Measurements from ENCODE around the gene HASPIN.

Gene HASPIN

DNA sequence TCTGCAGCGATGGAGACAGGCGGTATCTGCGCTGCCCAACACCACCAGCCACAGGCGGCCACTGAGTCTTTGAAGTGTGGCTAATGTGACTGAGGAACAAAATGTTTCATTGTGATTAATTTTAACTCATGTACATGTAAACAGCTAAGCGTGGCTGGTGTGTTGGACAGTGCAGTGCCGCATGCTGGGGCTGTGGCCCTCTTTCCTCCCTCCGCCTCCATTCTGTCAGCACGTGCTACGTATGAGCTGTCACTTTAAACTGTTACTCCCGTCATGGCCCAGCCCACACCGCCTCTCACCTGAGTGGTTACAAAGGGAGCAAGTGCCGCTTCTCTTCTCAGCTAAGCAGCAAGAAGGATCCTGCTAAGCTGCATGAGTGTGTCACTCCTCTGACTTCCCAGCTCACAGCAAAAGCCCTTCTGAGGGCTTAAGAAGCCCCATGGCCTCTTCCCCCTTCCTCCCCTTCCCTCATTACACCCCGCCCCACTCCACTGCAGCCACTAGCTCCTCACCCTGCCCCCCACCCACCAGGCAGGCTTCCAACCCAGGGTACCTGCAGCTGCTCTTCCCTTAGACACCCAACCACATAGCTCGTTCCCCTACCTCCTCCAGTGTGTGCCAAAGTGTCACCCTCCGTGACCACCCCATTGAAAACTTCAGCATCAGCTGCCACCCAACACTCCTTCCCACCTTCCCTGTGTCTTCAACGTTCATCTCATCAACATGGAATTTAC lies 15.0 kb downstream of the HASPIN start:
- peak; percentile 59 for DNase-seq (ENCODE audit: low spot score)

DNA sequence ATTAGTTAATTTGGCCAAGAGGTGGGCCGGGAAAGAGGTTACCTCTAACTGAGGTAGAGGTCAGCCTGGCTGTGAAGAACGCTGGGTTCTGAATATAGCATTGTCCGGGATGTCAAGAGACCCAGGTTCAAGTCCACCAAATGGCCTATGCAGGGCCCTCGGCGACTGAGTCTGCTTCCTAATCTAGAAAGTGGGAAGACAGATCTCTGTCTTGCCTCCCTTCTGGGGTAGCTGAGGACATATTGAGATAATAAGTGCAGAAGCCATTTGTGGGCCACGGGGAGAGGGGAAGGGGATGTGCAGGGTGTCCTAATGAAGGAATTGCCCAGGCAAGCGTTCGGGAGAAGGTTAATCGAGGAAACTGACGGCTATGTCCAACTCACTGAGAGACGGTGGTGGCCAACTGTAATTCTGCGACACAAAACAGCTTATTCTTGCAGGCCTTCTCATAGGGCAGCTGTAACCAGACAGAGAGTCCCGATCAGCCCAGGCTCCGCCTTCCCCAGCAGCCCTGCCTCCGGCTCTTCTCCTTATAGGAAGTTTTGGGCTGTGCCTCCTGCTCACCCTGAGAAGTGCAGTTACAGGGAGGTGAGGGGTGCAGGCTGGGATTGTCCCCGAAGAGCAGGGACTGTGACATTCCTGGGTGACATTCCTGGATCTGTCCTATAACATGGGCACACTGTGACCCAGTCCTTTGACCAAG lies 15.9 kb downstream of the HASPIN start:
- DNase-seq (ENCODE audit: low spot score): peak; percentile 17

DNA sequence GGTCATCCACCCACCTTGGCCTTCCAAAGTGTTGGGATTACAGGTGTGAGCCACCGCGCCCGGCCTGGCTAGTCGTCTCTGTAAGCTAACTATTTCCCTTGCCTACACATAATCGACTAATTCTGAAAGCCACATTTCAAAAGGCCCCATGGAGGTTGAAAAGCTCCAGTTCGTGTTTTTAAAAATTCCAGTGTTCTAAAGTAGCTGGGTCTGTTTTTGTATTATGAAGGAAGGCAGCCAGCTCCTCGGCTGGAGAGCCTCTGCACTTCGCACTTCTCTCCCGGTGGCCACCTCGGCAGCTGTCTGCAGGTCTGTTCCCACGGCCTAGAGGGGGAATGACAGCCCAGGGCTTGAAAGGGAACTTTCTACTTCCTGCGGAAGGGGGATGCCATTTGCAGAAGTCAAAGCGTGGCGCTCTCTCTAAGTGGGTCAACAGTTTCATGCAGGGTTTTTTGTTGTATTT lies 16.9 kb downstream of the HASPIN start:
- no peak for DNase-seq (ENCODE audit: low spot score)

DNA sequence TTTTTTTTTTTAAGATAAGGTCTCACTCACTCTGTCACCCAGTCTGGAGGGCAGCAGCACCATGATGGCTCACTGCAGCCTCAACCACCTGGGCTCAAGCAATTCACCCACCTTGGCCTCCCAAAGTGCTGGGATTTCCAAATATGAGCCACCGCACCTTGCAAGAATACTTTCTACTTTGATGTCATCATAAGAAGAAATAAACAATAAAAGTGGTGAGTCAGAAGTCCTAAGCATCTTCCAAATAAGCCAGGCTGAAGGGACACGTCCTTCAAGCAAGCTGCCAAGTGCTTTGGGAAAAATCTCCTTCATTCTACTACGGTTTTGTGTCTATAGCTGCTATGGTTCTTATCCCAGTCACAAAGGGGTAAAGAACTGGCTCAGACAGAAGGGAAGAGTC lies 20.3 kb downstream of the HASPIN start:
- no peak for DNase-seq (ENCODE audit: low spot score)

DNA sequence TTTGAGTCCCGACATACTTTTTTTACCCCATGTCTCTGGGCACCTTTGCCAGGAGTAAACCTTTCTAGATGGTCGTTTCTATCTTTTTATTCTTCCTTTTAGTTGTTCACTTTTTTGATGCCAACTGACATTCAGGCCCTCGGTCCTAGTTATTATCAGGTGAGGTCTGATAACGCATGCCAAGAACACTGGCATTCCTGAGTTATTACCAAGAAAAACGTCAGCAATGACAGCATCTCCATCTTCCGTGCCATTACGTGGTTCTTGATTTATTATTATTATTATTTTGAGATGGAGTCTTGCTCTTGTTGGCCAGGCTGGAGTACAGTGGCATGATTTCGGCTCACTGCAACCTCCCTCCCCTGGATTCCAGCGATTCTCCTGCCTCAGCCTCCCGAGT lies 21.4 kb downstream of the HASPIN start:
- DNase-seq (ENCODE audit: low spot score): no peak

DNA sequence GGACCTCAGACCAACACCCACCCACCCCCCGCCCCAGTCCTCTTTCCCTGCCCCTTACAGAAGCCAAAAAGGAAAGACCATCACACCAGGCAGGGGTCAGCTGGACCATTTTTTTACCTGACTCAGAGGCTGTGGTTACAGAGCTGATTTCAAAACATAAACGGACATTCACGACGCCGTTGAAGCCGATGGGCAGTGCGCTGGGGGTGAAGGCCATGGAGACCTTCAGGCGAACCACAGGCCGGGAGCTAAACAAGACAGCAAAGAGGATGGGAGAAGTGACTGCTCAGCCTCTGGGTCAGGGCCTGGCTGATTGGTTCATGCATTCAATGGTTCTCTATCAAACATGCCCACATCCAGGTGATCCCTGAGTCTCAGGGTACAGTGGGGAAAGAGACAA lies 24.1 kb downstream of the HASPIN start:
- DNase-seq (ENCODE audit: low spot score): no peak

DNA sequence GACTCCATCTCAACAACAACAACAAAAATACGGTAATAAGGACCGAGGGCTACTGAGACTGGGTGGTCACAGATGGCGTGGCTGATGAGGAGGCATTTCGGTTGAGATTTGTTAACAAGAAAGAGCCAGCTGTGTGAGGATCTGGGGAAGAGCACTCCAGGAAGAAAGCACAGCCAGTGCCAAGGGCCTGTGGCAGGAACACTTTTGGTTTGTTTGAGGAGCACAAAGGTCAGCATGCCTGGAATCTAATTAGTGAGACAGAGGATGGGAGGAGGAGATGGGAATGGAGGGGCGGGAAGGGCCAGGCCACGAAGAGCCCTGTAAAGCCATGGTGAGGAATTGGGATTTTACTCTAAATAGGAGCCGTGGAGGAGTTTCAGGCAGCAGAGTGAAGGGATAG lies 24.9 kb downstream of the HASPIN start:
- no peak for DNase-seq (ENCODE audit: low spot score)

DNA sequence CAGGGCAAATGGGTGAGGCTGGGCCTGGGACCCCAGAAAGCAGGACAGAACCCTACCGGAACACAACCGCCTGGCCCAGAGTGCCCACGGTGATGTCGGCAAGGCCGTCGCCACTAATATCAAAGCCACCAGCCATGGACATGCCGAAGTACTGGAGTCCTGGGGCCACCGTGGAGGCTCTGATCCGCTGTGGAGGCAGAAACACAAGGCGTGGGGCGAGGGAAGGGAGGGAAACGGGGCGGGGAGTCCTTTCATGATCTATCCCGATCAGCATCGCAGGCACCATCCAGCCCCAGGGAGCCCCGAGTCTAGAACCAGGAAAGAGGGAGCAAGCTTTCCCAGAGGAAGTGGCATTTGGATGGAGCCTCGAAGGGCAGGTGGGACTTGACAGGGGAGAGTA lies 26.6 kb downstream of the HASPIN start:
- no peak for DNase-seq (ENCODE audit: low spot score)

DNA sequence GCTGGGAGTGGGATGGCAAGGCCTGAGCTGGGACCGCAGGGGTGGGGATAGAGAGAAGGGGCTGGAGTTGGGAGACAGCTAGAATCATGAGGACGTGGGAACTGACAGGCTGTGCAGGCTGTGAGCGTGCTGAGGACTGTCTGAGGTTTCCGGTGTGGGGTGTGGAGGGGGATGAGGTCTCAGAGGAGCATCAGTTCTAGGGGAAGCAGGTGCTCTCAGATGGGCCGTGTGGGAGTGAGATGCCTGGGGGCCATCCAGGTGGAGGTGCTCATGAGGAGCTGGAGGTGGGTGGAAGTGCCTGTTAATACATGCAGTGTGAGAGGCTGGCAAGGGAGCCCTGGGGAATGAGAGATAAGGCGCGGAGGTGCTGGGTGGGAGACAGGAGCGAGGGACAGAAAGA lies 27.2 kb downstream of the HASPIN start:
- no peak for DNase-seq (ENCODE audit: low spot score)

DNA sequence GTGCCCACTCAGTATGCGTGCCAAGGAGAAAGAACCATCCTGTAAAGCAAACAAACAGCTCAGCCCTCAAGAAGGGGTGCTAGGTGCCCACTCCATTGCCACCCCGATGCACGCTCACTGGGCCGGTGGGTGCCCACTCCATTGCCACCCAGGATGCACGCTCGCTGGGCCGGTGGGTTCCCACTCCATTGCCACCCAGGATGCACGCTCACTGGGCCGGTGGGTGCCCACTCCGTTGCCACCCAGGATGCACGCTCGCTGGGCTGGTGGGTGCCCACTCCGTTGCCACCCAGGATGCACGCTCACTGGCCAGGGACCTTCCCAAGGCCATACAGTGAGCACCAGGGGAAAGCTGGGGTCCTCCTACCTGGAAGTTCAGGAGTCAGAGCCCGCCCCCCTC lies 28.1 kb downstream of the HASPIN start:
- no peak for DNase-seq (ENCODE audit: low spot score)

DNA sequence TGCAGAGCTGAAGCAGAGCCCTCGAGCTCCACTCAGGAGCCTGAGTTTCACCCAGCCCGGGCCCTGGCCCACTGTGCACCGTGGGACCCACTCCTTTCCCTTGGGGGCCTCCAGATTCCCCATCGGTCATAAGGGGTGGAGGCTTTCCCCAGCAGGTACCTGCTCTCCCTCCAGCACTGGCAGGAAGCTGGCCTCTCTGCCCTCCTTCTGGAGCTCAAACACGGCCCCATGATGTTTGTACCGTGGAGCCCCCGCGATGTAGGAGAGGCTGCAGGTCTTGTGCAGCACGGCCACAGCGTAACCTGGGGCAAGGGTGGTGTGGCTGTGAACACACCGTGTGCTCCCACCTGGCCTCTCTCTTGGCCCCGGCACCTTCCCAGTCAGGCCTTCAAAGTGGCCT lies 29.9 kb downstream of the HASPIN start:
- no peak for DNase-seq (ENCODE audit: low spot score)

DNA sequence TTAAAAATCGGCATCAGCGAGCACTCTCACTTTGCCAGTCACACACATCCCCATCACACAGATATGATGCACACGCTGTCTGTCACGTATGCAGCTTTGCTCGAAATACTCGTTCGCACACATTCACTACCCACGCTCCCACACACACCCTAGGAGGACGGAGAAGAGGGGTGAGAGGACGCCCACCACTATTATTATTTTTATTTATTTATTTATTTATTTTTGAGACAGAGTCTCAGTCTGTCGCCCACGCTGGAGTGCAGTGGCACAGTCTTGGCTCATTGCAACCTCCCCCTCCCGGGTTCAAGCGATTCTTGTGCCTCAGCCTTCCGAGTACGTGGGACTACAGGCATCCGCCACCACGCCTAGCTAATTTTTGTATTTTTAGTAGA lies 30.4 kb downstream of the HASPIN start:
- no peak for DNase-seq (ENCODE audit: low spot score)

DNA sequence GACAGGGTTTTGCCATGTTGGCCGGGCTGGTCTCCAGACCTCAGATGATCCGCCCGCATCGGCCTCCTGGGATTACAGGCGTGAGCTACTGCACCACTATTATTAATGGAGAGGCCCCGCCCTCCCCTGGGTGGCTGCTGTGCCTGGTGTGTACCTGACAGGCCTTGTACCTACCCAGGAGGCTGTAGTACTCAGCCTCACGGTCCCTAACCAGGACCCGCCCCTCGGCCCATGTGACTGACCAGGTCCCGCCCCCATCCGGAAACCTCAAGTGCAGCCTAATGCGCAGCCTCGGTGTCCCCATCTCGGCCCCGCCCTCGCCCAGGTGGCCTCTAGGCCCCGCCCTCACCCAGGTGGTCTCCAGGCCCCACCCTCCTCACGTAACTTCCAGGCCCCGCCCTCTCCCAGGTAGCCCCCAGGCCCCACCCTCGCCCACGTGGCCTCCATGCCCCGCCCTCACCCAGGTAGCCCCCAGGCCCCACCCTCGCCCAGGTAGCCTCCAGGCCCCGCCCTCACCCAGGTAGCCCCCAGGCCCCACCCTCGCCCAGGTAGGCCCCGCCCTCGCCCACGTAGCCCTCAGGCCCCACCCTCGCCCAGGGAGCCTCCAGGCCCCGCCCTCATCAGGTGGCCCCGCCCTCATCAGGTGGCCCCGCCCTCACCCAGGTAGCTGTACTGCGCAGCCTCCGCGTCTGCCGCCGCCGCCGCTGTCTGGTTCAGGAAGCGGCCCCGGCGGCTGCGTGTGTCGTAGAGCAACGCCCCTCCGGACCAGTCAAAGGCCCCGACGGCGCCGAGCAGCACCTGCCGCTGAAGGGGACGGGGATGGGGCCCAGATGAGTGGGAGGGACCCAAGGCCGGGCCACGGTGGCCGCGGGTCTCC lies 31.0 kb downstream of the HASPIN start:
- DNase-seq (ENCODE audit: low spot score): no peak

DNA sequence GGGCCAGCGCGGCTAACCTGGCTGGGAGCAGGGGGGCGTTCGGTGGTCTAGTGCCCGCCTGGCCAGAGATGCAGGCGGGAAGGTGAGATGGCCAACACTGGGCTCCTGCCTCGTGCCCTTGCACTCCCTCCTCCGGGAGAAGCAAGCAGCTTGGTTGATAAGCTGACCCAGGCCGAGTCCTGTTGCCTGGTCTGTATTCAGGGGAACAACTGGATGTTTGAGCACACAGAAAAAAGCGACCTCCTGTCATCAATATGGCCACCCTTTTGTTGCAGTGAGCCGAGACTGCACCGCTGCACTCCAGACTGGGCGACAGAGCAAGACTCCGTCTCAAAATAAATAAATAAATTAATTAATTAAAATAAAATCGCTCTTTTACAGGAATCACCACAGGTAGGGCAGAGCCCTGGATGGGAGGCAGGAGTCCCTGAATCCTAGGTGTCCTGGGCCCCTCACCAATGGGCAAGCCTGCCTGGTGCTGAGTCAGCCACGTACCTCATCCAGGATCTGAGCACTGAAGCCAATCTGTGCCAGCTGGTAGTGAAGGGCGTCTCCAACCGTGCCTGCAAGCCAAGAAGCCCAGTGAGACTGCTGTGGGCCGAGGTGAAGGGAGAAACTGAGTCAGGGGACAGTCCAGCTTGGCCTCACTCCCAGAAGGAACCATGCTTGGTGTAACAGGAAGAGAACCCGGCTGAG lies 31.8 kb downstream of the HASPIN start:
- no peak for DNase-seq (ENCODE audit: low spot score)

DNA sequence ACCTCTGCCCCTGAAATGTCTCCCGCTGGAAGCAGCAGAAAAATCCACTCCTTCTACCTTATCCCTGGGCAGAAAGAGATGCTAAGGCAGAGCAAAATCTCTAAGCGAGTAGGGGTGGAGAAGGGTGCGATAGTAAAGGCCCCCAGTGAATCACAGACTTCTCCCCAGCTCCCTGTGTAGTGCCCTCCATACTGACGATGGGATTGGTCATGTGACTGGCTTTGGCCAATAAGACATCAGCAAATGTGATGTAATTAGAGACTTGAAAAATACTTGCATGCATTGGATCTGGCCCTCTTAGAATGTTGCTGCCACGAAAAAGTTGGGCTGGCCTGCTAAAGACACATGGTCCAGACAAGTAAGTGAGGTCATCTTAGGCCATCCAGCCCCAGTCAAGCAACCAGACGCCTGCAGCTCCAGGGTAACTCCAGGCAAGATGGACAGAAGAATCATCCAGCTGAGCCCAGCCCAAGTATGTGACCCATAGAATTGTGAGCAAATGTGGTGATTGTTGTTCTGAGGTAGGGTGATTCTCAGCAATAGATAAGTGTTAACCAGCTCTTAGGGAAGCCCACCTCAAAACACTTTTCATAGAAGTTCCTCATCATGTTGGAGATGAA lies 36.0 kb downstream of the HASPIN start:
- no peak for DNase-seq (ENCODE audit: low spot score)

DNA sequence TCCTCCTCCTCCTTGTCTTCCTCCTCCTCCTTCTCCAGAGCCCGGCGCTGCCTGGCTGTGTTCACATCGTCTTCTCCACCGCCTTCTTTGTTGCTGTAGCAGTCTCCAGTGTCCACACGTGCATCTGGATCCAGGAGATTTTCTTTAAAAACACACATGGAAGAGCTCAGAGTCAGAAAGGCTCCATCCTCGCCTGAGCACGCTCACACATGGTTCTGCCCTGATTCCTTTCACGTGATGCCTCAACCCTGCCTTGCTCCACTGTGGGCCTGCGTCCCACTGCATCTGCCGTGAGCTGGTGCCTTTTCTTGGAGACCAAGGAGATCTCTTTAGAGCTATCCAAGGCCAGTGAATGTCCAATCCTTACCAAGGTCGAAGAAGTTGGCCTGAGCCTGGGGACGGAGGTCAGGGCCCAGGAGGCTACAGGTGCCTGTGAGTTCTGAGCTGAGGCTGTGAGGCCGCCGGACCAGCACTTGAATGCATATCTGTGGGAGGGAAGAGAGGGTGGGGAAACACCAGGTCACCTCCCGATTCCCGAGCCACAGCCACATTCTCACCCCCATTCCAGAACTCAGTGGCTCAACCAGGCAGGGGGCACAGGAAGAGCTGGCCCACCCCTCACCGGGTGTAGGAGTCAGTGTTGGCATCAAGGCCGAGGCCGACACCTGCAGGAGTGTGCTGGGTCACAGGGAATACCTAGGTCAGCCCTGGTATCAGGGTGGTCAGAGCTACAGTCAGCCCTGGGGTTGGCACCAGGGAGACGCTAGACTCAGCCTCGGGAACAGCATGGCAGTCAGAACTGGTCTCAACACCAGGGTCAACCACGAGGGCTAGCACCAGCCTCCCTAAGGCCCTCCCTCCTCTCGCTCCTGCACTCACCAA lies 37.6 kb downstream of the HASPIN start:
- DNase-seq (ENCODE audit: low spot score): no peak

DNA sequence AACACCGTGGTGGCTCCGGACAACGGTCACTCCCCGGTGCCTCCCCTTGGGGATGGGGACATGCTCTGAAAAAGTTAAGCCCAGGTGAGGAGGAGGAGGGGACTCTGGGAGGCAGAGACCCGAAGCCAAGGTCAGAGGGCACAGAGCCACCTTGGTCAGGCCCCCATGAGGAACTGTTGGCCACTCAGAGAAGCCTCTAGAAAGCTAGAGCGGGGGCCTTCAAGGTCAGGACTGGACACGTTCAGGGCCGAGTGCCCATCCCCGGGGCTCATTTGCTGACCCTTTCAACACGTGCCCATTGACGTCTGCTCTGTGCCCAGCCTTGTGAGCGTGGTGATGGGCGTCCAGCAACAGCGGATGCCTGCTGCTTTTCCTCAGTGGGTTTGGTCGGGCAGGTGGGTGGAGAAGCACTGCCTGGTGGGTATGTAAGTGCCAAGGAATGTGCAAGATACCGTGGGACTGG lies 38.2 kb downstream of the HASPIN start:
- no peak for DNase-seq (ENCODE audit: low spot score)

DNA sequence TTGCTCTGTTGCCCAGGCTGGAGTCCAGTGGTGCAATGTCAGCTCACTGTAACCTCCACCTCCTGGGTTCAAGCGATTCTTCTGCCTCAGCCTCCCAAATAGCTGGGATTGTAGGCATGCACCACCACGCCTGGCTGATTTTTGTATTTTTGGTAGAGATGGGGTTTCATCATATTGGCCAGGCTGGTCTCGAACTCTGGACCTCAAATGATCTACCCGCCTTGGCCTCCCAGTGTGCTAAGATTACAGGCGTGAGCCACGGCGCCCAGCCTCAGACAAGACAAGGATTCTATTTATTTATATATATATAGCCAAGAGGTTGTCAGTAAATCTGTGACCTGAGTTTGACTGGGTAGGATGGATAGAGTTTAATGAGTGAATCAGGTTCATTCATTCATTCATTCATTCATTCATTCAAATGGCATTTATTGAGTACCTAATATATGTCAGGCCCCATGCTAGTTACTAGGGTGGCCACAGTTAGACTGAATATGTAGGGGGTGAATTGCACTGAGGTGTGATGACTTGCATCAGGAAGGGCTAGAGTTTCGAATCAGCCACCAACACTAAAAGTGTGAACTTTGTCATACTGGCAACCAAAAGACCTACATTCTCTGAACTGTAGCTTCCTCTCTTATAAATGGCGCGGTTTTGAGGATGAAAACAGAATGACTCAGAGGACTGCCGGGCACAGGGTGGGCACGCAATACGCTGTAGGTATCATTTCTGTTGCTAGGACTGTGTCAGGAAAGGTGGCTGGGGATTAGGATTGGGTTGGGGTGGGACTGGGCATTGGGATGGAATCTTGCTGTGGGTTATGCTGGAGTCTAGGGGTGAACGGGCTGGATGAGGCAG lies 39.4 kb downstream of the HASPIN start:
- no peak for DNase-seq (ENCODE audit: low spot score)

DNA sequence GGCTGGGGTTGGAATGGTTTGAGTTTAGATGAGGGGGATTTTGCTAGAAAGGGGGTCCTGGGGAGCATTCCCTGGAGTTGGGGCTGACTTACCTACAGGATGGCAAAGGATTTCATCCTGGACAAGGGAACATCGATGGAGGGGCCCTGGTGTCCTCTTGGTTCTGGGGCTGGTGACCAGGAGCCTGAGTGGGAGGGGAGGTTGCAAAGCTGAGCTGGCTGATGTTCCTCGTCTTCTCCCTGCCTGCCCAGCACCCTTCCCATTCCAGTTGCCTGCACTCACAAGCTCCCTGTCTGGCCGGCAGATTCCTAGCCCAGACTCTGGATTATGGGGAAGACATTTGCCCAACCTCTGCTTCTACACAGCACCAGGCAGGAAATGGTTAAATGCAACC lies 40.1 kb downstream of the HASPIN start:
- no peak for DNase-seq (ENCODE audit: low spot score)

DNA sequence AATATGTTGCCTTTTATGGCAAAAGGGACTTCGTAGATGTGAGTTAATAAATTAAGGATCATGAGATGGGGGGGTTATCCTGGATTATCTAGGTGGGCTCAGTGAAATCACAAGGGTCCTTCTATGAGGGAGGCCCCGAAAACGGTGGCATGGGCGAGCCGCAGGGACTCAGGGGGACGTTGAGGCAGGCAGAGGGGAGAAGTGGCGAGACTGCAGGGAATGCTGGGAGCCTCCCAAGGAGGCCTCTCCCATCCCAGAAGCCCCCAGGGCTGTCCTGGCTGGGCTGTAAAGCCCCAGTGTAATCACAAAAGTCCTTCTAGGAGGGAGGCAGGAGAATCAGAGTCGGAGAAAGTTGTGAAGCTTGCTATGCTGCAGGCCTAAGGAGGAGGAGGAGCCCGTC lies 42.3 kb downstream of the HASPIN start:
- DNase-seq (ENCODE audit: low spot score): no peak

Data from pons (tissue), 1 donor.